ENCODE measurements around the gene NUP214.
A peak's percentile ranks its signal among the peaks of the same experiment; 100 is the strongest.

The NUP214 gene

DNA sequence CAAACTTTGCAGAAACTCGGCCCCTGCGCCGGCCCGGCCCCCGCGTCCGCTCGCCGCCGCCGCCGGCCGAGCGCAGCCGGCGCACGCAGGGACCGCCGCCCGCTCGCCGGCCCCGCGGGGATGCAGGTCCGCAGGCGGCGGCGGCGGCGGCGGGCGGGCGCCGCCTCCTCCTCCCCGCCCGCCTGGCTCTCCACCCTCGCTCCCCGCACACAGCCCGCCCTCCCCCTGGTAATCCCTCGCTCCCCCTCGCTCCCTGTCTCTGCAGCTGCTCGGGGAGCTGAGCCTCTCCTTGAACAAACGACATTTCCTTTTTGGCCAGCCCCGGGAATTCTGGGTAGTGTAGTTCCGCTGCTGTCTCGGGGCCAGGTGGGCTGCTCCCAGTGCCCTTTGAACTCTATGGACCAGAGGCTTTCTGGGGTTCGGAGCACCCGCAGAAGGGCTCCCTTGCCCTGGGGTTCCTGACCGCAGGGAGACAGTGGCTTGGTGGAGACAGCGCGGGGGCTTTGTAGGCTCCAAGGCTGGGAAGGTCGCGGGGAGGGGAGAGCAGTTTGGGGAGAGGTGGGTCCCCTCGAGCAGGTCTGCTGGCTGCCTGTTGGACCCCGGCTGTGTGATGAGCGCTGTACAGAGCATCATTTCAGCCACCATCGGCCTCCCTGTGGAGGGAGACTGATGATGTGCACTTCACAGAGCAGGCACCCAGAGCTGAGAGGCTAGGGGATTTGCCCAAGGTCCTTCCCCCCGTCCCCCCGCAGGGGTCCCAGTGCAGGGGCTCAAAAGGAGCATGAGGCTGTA is 152.7 kb downstream of the NUP214 start (continued):
- TF ChIP-seq ZBTB11 (tag by site-specific recombination; conservative IDR thresholded peaks at IDR 0.05; ENCODE audit: low read depth) (peak; percentile 38; the same call in 1 of the 2 replicates), OVOL3 (tag by site-specific recombination; IDR thresholded peaks at IDR 0.05) (no peak), ZNF433 (tag by site-specific recombination; IDR thresholded peaks at IDR 0.05; ENCODE audit: low read depth) (no peak), GFI1B (tag by site-specific recombination; IDR thresholded peaks at IDR 0.05) (no peak), ZNF558 (tag by site-specific recombination; IDR thresholded peaks at IDR 0.05) (no peak), ZNF335 (tag by site-specific recombination; conservative IDR thresholded peaks at IDR 0.05) (peak; percentile 93), SP2 (tag by site-specific recombination; IDR thresholded peaks at IDR 0.05) (peak; percentile 63), ZNF211 (tag by site-specific recombination; IDR thresholded peaks at IDR 0.05; ENCODE audit: low read depth) (no peak), ZNF146 (tag by site-specific recombination; IDR thresholded peaks at IDR 0.05) (no peak), KLF17 (tag by site-specific recombination; IDR thresholded peaks at IDR 0.05) (no peak), ZNF140 (tag by site-specific recombination; IDR thresholded peaks at IDR 0.05) (no peak), ZNF132 (tag by site-specific recombination; IDR thresholded peaks at IDR 0.05; ENCODE audit: borderline replicate concordance) (no peak), SCRT1 (tag by site-specific recombination; IDR thresholded peaks at IDR 0.05; ENCODE audit: borderline replicate concordance) (no peak), YY1 (tag by site-specific recombination; IDR thresholded peaks at IDR 0.05) (no peak), ZNF707 (tag by site-specific recombination; IDR thresholded peaks at IDR 0.05) (no peak), ZIC2 (tag by site-specific recombination; IDR thresholded peaks at IDR 0.05) (no peak), ZNF10 (tag by site-specific recombination; IDR thresholded peaks at IDR 0.05) (no peak), ZNF114 (tag by site-specific recombination; IDR thresholded peaks at IDR 0.05) (no peak), KLF1 (tag by site-specific recombination; IDR thresholded peaks at IDR 0.05) (no peak), ZNF792 (tag by site-specific recombination; IDR thresholded peaks at IDR 0.05) (no peak), ZBTB44 (tag by site-specific recombination; IDR thresholded peaks at IDR 0.05) (no peak)
- TF ChIP-seq, protein P1, sequence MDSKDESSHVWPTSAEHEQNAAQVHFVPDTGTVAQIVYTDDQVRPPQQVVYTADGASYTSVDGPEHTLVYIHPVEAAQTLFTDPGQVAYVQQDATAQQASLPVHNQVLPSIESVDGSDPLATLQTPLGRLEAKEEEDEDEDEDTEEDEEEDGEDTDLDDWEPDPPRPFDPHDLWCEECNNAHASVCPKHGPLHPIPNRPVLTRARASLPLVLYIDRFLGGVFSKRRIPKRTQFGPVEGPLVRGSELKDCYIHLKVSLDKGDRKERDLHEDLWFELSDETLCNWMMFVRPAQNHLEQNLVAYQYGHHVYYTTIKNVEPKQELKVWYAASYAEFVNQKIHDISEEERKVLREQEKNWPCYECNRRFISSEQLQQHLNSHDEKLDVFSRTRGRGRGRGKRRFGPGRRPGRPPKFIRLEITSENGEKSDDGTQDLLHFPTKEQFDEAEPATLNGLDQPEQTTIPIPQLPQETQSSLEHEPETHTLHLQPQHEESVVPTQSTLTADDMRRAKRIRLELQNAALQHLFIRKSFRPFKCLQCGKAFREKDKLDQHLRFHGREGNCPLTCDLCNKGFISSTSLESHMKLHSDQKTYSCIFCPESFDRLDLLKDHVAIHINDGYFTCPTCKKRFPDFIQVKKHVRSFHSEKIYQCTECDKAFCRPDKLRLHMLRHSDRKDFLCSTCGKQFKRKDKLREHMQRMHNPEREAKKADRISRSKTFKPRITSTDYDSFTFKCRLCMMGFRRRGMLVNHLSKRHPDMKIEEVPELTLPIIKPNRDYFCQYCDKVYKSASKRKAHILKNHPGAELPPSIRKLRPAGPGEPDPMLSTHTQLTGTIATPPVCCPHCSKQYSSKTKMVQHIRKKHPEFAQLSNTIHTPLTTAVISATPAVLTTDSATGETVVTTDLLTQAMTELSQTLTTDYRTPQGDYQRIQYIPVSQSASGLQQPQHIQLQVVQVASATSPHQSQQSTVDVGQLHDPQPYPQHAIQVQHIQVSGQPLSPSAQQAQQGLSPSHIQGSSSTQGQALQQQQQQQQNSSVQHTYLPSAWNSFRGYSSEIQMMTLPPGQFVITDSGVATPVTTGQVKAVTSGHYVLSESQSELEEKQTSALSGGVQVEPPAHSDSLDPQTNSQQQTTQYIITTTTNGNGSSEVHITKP (tag by site-specific recombination; IDR thresholded peaks at IDR 0.05), result 0 out of 2 replicates have a peak, but pooled peaks have one; percentile 29
- TF ChIP-seq, protein P2, sequence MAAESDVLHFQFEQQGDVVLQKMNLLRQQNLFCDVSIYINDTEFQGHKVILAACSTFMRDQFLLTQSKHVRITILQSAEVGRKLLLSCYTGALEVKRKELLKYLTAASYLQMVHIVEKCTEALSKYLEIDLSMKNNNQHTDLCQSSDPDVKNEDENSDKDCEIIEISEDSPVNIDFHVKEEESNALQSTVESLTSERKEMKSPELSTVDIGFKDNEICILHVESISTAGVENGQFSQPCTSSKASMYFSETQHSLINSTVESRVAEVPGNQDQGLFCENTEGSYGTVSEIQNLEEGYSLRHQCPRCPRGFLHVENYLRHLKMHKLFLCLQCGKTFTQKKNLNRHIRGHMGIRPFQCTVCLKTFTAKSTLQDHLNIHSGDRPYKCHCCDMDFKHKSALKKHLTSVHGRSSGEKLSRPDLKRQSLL (tag by site-specific recombination; IDR thresholded peaks at IDR 0.05), result no peak
- TF ChIP-seq, protein P3, sequence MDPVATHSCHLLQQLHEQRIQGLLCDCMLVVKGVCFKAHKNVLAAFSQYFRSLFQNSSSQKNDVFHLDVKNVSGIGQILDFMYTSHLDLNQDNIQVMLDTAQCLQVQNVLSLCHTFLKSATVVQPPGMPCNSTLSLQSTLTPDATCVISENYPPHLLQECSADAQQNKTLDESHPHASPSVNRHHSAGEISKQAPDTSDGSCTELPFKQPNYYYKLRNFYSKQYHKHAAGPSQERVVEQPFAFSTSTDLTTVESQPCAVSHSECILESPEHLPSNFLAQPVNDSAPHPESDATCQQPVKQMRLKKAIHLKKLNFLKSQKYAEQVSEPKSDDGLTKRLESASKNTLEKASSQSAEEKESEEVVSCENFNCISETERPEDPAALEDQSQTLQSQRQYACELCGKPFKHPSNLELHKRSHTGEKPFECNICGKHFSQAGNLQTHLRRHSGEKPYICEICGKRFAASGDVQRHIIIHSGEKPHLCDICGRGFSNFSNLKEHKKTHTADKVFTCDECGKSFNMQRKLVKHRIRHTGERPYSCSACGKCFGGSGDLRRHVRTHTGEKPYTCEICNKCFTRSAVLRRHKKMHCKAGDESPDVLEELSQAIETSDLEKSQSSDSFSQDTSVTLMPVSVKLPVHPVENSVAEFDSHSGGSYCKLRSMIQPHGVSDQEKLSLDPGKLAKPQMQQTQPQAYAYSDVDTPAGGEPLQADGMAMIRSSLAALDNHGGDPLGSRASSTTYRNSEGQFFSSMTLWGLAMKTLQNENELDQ (tag by site-specific recombination; IDR thresholded peaks at IDR 0.05; ENCODE audit: low read depth), result no peak
- TF ChIP-seq, protein P4, sequence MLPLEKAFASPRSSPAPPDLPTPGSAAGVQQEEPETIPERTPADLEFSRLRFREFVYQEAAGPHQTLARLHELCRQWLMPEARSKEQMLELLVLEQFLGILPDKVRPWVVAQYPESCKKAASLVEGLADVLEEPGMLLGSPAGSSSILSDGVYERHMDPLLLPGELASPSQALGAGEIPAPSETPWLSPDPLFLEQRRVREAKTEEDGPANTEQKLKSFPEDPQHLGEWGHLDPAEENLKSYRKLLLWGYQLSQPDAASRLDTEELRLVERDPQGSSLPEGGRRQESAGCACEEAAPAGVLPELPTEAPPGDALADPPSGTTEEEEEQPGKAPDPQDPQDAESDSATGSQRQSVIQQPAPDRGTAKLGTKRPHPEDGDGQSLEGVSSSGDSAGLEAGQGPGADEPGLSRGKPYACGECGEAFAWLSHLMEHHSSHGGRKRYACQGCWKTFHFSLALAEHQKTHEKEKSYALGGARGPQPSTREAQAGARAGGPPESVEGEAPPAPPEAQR (tag by site-specific recombination; IDR thresholded peaks at IDR 0.05), result no peak
